LNCaP clone FGC (cell line): Measurements from ENCODE around the gene EXOSC2.

Source experiments
- DNase-seq: peaks from one replicate; pipeline ENCODE4 v3.0.0-alpha.2; 2011; ENCODE audit warnings: low read depth
- H3K4me3 ChIP-seq: 2 replicates; pipeline ENCODE4 v1.5.1; 2011; ENCODE audit warnings: mild to moderate bottlenecking, low read depth, low read length, control low read depth
- CTCF ChIP-seq: IDR thresholded peaks from 2 replicates; pipeline ENCODE4 v1.5.1; 2012; ENCODE audit warnings: mild to moderate bottlenecking; ENCODE audit not compliant: control insufficient read depth, insufficient read depth; ENCODE audit errors: extremely low read depth

Gene EXOSC2

GRCh38 chr9:130710822-130711352 is 17.3 kb downstream of the EXOSC2 start:
- H3K4me3 ChIP-seq: no peak overlapping the region
- no peak for TF ChIP-seq CTCF
- no peak for DNase-seq

- DNase-seq: no peak
- TF ChIP-seq CTCF: no peak
- H3K4me3 ChIP-seq: no peak overlapping the region
These were observed 17.9 kb downstream of the EXOSC2 start for GRCh38 chr9:130711469-130711868.

- TF ChIP-seq CTCF: no peak
- DNase-seq: peak; percentile 96
- H3K4me3 ChIP-seq: peak overlapping the region; percentile 94
These were observed 19.1 kb downstream of the EXOSC2 start for GRCh38 chr9:130712564-130713285.

- TF ChIP-seq CTCF: 0 out of 2 replicates have a peak, but pooled peaks have one; percentile 3
- no peak for DNase-seq
- H3K4me3 ChIP-seq: peak overlapping the region; percentile 94
These were observed 19.8 kb downstream of the EXOSC2 start for GRCh38 chr9:130713286-130713960.

- DNase-seq: no peak
- H3K4me3 ChIP-seq: peak overlapping the region; percentile 94
- no peak for TF ChIP-seq CTCF
These were observed 21.1 kb downstream of the EXOSC2 start for GRCh38 chr9:130714586-130715110.

- no peak for DNase-seq
- H3K4me3 ChIP-seq: peak overlapping the region; percentile 94
- no peak for TF ChIP-seq CTCF
These were observed 21.7 kb downstream of the EXOSC2 start for GRCh38 chr9:130715270-130715669.
